ENCODE results near the gene PBLD.
"Not testable (repeated sequence)": the region's sequence is repeated elsewhere in the genome, so short reads cannot be mapped to it uniquely, and the experiment has no call there.

The PBLD gene

DNA sequence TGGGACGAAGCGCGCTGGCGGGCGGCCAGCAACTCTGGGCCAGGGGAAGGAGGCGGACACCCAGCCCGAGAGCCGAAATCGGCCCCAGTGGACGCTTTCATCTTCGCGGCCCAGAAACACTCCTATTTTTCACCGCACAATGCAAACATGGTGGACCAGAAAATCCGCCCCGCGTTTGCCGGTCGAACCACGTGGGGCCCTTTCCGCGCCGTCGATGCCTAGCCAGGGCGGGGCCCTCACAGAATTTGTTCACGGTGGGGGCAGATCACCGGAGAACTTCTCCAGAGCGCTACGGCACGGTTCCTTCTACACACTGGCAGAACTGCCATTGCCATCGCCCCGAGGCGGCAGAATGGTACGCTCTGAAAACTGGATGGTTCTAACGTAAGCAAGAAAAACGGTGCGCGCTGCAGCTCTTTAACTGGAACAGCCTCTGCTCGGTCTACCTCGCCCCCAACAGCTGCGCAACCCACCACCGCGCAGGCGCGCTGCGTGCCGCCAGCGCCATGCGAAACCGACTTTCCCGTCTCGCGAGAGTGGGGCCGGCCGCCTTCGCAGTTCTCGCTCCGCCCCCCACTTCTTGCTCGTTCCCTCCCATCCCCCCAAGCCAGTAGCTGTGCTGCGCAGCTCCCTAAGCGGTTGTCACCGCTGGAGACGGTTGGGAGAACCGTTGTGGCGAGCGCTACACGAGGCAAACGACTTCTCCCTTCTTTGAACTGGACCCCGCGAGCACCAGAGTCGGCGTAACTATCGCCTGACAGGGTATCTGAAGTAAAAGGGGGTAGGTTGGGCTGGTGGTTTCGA lies 1.1 kb downstream of the PBLD start, which contains the start of gene HNRNPH3:
TSS of gene HNRNPH3 (plus strand) at position 610 of the 804 bp plus-strand sequence. CDS start 5,158 bp downstream, outside the sequence.
- peak within 1 kb of the TSS; percentile 87 for H3K4me3 ChIP-seq (replicated peaks; ENCODE audit: low read depth, low read length)
- TF ChIP-seq, protein P1, sequence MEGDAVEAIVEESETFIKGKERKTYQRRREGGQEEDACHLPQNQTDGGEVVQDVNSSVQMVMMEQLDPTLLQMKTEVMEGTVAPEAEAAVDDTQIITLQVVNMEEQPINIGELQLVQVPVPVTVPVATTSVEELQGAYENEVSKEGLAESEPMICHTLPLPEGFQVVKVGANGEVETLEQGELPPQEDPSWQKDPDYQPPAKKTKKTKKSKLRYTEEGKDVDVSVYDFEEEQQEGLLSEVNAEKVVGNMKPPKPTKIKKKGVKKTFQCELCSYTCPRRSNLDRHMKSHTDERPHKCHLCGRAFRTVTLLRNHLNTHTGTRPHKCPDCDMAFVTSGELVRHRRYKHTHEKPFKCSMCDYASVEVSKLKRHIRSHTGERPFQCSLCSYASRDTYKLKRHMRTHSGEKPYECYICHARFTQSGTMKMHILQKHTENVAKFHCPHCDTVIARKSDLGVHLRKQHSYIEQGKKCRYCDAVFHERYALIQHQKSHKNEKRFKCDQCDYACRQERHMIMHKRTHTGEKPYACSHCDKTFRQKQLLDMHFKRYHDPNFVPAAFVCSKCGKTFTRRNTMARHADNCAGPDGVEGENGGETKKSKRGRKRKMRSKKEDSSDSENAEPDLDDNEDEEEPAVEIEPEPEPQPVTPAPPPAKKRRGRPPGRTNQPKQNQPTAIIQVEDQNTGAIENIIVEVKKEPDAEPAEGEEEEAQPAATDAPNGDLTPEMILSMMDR (IDR thresholded peaks at IDR 0.05; ENCODE audit: low read length, missing control alignments): no peak
- DNase-seq (ENCODE audit: low read depth): peak; percentile 99

DNA sequence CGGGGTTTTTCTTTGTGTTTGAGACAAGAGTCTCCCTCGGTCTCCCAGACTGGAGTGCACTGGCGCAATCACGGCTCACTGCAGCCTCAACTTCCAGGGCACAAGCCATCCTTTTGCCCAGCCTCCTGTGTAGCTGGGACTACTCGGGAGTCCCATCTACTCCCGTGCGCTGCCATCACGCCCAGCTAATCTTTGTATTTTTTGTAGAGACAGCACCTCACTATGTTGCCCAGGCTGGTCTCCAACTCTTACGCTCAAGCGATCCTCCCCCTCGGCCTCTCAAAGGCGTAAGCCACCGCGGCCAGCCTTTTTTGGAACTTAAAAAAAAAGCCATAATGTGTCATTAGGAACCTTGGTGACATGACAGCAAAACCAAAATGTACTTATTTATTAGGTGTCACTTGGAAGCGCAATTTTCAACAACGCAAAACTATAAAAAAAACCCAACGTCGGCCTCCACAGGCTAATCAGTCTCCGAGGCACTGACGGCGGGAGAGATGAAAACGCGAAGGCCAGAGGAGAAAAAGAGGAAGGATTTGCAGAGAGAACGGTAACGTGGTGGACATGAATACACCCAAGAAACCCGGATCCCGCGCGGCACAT lies 1.8 kb downstream of the PBLD start:
- H3K4me3 ChIP-seq (replicated peaks; ENCODE audit: low read depth, low read length): peak overlapping the region; percentile 87
- TF ChIP-seq, protein P1 (IDR thresholded peaks at IDR 0.05; ENCODE audit: low read length, missing control alignments): no peak
- DNase-seq (ENCODE audit: low read depth): peak; percentile 41

DNA sequence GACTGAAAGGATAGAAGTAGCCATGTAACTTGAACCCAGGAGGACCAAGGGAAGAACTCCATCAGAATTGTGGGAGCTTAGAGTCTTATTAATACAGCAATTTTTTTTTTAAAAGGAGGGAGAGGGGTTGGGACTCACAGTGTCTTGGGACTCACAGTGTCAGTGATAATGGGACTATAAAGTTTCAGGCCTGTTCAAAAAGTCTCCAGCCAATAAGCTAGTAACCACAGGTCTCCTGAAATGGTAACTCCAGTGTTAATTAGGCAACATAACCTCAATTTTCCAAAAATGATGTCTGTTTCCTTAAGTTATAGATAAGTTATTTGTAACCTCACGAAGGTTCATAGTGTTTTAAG lies 3.2 kb downstream of the PBLD start:
- TF ChIP-seq, protein P1 (IDR thresholded peaks at IDR 0.05; ENCODE audit: low read length, missing control alignments): no peak
- no peak overlapping the region for H3K4me3 ChIP-seq (replicated peaks; ENCODE audit: low read depth, low read length)
- no peak for DNase-seq (ENCODE audit: low read depth)

DNA sequence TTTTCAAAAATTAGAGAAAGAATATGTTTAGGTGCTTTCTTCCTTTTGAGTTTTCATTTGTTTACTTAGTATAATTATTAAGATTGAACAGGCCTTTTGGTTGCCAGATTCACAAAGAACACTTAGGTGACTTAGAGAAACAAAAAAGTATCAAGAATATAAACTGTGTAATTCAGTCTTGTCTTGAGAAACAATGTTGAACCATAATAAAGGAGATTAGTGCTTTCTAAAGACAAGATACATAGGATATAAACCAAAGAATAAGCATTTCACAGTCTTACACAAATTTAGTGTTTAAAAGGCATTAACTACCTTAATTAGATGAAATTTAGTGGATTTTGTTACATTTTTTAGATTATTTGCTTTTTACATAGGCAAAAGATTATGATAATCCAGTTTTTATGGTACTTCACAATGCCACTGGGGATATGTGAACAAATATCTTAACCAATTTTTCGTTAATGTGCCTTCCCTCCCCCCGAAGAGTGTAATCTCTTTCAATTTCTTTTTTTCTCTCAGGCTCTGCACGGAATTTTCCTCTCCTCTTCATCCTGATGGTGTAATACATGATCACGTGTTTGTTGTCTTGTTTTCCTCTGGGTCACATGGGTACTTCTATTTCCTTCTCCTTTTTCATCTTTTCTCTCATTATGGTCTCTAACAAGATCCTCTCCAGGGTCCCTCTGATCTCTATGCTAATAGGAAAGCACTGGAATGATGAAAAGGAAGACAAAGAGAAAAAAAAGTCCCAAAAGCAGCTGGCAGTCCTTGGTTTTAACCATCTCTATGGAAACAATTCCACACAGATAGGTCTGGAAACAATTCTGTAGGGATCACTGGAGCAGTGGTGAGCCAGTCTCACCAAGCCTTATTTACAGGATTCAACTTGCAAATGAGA lies 4.6 kb downstream of the PBLD start:
- peak; percentile 85 for DNase-seq (ENCODE audit: low read depth)
- TF ChIP-seq, protein P1 (IDR thresholded peaks at IDR 0.05; ENCODE audit: low read length, missing control alignments): no peak
- H3K4me3 ChIP-seq (replicated peaks; ENCODE audit: low read depth, low read length): peak overlapping the region; percentile 30

DNA sequence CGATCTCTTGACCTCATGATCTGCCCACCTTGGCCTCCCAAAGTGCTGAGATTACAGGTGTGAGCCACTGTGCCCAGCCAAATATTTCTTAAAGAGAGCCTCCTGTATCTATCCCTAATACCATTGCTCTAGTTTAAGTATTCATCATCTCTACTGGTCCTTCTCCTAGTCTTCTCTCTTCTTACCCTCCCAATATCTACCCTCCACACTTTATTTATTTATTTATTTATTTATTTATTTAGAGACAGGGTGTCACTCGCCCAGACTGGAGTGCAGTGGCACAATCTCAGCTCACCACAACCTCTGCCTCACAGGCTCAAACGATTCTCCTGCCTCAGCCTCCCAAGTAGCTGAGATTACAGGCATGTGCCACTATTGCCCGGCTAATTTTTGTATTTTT lies 8.3 kb downstream of the PBLD start:
- not testable (repeated sequence) for H3K4me3 ChIP-seq (replicated peaks; ENCODE audit: low read depth, low read length); DNase-seq (ENCODE audit: low read depth)

DNA sequence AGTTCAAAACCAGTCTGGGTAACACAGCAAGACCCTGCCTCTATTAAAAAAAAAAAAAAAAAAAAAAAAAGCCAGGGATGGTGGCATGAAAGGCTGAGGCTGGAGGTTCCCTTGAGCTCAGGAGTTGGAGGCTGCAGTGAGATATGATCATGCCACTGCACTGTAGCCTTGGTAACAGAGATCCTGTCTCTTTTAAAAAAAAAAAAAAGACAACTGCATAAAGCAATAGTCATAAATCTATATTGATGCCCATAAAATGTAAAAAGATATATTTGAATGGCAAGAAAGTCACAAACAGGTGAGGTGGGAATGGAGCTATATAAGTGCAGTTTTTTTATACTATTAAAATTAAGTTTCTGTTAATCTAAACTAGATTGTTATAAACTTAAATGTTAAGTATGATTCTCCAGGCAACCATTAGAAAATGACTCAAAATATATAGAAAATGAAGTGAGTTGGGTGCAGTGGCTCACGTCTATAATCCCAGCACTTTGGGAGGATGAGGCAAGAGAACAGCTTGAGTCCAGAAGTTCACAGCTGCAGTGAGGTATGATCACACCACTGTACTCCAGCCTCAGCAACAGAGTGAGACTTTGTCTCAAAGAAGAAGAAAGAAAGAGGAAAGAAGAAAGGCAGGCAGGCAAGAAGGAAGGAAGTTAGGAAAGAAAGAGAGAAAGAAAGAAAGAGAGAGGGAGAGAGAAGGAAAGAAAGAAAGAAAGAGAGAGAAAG lies 14.2 kb downstream of the PBLD start:
- no peak overlapping the region for H3K4me3 ChIP-seq (replicated peaks; ENCODE audit: low read depth, low read length)
- DNase-seq (ENCODE audit: low read depth): no peak
- TF ChIP-seq, protein P1 (IDR thresholded peaks at IDR 0.05; ENCODE audit: low read length, missing control alignments): no peak

Measured in fibroblast of pulmonary artery (primary cell).